ENCODE measurements around the gene ENTREP1.

Gene ENTREP1

DNA sequence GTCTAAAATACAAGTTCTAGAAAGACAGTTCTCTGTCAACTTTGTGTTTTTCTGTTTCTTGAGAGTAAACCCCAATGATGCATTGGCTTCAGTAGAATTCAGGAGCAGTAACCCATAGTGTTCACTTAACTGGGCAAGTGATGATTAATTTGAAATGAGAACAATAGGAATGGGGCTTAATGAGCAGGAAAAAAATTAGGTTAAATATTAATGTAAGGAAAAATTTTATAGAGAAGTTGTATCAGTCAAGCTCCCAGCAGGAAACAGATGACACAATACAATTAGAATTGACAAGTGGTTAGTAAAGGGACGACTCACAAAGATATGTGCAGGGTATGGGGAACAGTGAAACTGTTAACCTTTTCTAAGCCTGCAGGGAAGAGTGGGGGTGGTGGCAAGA is 38.2 kb downstream of the ENTREP1 start:
- Histone ChIP-seq H3K27ac (no peak overlapping the region), H3K4me3 (no peak overlapping the region)
- TF ChIP-seq, protein P1, sequence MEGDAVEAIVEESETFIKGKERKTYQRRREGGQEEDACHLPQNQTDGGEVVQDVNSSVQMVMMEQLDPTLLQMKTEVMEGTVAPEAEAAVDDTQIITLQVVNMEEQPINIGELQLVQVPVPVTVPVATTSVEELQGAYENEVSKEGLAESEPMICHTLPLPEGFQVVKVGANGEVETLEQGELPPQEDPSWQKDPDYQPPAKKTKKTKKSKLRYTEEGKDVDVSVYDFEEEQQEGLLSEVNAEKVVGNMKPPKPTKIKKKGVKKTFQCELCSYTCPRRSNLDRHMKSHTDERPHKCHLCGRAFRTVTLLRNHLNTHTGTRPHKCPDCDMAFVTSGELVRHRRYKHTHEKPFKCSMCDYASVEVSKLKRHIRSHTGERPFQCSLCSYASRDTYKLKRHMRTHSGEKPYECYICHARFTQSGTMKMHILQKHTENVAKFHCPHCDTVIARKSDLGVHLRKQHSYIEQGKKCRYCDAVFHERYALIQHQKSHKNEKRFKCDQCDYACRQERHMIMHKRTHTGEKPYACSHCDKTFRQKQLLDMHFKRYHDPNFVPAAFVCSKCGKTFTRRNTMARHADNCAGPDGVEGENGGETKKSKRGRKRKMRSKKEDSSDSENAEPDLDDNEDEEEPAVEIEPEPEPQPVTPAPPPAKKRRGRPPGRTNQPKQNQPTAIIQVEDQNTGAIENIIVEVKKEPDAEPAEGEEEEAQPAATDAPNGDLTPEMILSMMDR (IDR thresholded peaks at IDR 0.05): no peak
- no peak for DNase-seq (ENCODE audit: low spot score)

DNA sequence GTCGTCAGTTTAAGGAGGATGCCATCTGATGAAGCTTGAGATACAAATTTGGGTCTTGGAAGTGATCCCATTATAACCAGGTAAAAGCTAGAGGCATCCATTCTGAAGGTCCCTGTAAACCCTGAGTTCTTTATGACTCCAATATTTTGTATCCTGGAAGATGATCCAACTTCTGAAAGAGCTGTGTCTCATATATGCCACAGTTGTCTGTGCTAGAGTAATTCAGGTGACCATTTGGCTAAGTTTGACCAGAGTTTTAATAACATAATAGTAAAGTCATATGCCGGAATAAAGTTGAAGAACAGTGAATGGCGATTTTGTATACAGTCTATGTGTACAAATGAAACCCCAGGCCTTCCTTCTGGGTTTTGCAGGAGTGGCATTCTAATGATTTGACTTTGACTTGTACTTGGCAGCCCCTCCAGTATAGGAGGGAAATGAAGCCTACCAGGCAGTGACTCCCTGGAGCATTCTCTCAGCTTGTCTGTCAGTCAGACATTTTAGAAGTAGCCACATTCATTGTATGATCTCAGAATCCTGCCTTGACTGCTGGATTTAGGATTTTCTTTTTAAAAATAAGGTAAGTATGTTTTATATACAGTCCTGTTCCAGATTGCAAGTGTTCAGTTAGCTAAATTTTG is 39.6 kb downstream of the ENTREP1 start:
- Histone ChIP-seq H3K4me3 (no peak overlapping the region), H3K27ac (no peak overlapping the region)
- no peak for DNase-seq (ENCODE audit: low spot score)
- TF ChIP-seq, protein P1 (IDR thresholded peaks at IDR 0.05): no peak

DNA sequence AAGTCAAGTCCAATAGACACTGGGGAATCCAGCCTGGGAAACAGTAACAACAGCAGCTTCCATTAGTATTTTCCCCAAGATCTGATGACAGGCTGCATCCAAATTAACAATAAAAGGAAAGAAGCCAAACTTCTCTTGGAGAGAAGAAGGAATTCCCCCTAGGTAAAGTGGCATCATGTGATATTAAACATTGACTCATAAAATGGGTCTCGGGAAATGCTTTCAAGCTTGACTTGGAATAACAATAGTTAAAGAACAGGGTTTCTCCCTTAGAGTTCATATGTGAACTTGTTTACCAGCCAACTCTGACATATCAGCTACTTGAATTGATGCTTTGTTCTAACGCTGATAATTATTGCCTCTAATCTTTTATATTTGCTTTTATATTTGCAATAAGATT is 45.4 kb downstream of the ENTREP1 start:
- no peak overlapping the region for H3K27ac ChIP-seq
- no peak for DNase-seq (ENCODE audit: low spot score)
- TF ChIP-seq, protein P1 (IDR thresholded peaks at IDR 0.05): no peak
- H3K4me3 ChIP-seq: no peak overlapping the region

DNA sequence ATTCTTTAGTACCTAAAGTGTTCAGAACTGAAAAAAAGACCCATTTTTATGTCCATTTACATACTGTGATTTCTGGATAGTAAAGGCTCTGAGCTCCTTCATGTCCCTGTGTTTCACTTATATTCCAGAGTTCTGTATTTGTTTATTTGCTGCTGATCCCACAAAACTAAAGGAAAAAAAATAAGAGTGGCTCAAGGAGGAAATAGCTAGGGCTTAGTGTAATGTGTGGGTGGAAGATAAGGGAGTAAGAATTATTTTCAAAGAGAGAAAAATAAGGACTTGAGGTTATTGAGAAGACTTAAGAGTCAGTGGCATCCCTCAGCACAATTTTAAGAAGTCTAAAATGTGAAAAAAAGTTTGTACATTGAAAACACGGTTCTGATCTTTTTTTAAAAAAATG is 46.0 kb downstream of the ENTREP1 start:
- TF ChIP-seq, protein P1 (IDR thresholded peaks at IDR 0.05): no peak
- H3K27ac ChIP-seq: no peak overlapping the region
- no peak for DNase-seq (ENCODE audit: low spot score)
- no peak overlapping the region for H3K4me3 ChIP-seq

DNA sequence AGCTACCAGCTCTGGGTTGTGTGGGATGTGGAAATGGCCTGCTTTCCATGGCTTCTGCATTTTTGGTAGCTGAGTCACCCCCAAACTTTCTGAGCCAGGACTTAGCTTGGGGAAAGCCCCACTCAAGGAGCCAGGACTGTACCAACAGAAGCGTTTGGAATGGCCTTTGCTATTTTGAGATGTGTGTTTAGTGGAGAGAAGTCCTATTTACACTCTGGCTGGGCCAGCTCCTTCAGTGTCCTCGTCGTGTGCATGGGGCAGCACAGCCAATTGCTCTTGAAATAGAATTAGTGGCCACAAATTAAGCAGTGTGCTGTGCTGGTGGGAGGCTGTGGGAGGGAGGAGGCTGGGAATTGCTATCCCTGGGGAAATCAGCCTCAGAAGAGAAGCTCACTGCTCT is 51.6 kb downstream of the ENTREP1 start:
- Histone ChIP-seq H3K27ac (peak overlapping the region in 1 of 2 donors; percentile 29), H3K4me3 (peak overlapping the region; percentile 10)
- peak; percentile 81 for DNase-seq (ENCODE audit: low spot score)
- TF ChIP-seq, protein P1 (IDR thresholded peaks at IDR 0.05): no peak

DNA sequence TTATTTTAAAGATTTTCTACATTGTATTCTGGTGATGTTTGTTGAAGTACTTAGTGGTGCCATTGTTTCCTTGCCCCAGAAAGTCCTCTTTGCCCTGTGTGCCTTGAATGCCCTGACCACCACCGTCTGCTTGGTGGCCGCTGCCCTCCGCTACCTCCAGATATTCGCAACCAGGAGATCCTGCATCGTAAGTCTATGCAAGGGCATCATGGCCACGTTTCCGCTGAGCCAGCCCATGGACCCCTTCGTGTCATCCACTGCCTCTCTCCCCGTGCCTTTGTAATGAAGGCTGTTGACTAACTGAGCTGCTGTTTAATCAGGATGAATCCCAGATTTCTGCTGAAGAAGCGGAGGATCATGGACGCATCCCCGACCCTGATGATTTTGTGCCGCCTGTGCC is 52.3 kb downstream of the ENTREP1 start:
- Histone ChIP-seq H3K4me3 (no peak overlapping the region), H3K27ac (no peak overlapping the region)
- TF ChIP-seq, protein P1 (IDR thresholded peaks at IDR 0.05): no peak
- DNase-seq (ENCODE audit: low spot score): no peak

DNA sequence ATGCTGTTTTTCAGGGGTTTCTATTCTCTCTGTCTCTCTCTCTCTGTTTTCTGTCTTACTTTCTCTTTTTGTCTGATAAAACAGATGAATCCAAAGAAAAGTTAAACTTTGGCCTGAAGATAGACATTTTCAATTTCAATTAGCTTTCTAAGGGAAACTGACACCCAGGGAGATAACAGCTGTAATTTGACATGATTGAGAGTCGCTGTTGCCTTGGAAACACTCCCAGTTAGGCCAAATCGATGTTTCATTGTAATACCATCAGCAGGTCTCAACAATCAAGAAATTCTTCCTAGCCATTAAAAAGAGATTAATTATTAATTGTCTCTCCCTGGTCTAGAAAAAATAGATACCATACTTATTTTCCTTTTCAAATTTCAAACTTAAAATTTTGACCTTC is 53.0 kb downstream of the ENTREP1 start:
- no peak overlapping the region for H3K4me3 ChIP-seq

More for the DNA sequence above, 53.0 kb downstream of the ENTREP1 start:
- no peak overlapping the region for H3K27ac ChIP-seq
- no peak for DNase-seq (ENCODE audit: low spot score)
- TF ChIP-seq, protein P1 (IDR thresholded peaks at IDR 0.05): no peak
